SU-DHL-6 (cell line): ENCODE results near the gene OXNAD1.

Experiments
- EZH2phosphoT487 ChIP-seq: fragments of 200-600 bp; sonication (generic), shearing (Covaris generic); conservative IDR thresholded peaks from 2 replicates; pipeline ENCODE4 v1.6.1; 2018; ENCODE audit warnings: mild to moderate bottlenecking, antibody characterized with exemption, low read length, moderate library complexity, mixed read lengths
- TF ChIP-seq, protein P1 (sequence below): fragments of 200-600 bp; sonication (generic); IDR thresholded peaks from one replicate; pipeline ENCODE4 v1.5.1; 2017; ENCODE audit warnings: antibody characterized with exemption, mild to moderate bottlenecking, low read length, moderate library complexity; ENCODE audit not compliant: insufficient read depth, poor library complexity, severe bottlenecking

DNA sequence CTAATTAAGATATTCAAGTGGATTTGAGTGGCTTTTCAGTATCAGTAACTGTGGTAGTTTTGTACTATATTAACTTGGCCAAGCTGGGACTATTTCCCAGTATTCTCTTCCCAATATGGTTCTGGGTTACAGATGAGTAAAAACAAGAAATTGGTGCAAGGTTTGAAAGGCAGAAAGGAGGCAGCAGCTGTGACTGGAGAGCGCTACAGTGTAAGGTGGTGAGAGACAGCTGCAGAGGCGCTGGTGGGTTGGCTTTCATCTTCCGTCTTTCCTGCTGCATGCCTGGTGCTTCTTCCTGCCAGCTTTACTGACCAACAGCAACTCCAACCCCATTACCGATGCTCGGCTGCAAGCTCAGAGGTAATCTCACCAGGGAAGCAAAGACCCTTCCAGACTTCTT, 10.1 kb upstream of the OXNAD1 start:
- TF ChIP-seq, protein P1, sequence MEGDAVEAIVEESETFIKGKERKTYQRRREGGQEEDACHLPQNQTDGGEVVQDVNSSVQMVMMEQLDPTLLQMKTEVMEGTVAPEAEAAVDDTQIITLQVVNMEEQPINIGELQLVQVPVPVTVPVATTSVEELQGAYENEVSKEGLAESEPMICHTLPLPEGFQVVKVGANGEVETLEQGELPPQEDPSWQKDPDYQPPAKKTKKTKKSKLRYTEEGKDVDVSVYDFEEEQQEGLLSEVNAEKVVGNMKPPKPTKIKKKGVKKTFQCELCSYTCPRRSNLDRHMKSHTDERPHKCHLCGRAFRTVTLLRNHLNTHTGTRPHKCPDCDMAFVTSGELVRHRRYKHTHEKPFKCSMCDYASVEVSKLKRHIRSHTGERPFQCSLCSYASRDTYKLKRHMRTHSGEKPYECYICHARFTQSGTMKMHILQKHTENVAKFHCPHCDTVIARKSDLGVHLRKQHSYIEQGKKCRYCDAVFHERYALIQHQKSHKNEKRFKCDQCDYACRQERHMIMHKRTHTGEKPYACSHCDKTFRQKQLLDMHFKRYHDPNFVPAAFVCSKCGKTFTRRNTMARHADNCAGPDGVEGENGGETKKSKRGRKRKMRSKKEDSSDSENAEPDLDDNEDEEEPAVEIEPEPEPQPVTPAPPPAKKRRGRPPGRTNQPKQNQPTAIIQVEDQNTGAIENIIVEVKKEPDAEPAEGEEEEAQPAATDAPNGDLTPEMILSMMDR: no peak
- TF ChIP-seq EZH2phosphoT487: no peak
